Measurements from ENCODE around the gene PITPNM2. TPM values are rescaled to one million over a fixed set of nuclear protein-coding genes. Genes with fewer than 3 reads are reported as not detected.

PITPNM2 gene
- total and polyA plus RNA-seq, 2 of the 8 experiments (the other 6 are each of a cell fraction or from before 2014, with no cell fraction given): 0.59 to 3.4 TPM

DNA sequence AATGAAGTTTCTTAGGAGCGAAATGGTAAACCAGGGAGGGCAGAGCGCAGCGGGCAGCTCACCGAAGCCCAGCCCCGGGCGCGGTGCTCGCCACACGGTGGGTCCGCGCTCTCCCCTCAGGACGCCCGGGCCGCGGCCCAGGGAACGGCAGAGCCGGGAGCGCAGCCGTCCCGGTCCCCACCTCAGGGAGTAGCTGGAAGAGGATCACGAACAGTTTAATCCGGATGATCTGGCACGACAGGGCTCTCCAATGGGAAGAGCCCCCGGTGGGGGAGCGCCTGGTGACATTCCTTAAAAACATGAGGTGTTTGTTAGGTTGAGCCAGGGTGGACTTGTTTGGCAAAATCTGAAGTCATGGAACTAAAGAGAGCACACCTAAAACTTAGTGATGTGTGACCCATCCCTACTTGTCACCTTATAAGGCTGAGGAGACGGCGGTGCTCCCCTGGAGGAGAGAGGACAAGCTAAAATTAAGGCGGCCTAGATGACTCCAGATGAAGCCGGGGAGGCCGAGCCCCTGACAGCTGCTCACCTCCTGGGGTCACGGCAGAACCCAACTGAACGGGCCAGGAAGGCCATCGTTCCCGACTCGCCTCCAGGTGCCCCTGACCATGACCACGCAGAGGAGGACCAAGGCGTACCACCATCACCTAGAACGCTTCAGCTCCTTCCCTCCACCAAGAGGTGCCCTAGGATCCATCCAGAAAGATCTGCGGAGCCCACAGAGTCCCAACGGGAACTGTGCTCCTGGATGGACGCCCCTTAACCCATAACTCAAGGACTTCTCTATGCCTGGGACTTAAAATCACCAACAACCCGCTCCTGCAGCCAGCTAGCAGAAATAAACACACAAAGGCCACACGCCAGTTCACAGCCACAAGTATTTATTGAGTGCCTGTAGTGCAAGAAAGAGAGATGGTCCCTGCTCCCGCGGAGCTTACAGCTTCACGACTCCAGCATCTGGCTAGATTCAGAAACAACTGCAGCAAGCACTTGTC, 866 bp upstream of the PITPNM2 start:
- Histone ChIP-seq H3K4me1 (replicated peaks in 1 of 4; ENCODE audit: control insufficient read depth in 3 of 4, insufficient read depth in 4 of 4, low read length in 3 of 4) (peaks cover 6 to 26% (median 9%) of the 10 kb centered on the region in 4 experiments), H3K36me3 (ENCODE audit: control insufficient read depth in 2 of 4, insufficient read depth in 4 of 4, low read length in 3 of 4) (no peaks in the 10 kb centered on the region; a peak in 1 of 8 replicates), H2BK20ac (ENCODE audit: low read length) (no peak overlapping the region), H2AK5ac (ENCODE audit: low read depth, low read length) (no peak overlapping the region; the same call in 1 of the 2 replicates), H4K5ac (ENCODE audit: insufficient read length, low read depth, low read length) (no peak overlapping the region), H3K27me3 (replicated peaks in 1 of 4; ENCODE audit: control insufficient read depth in 3 of 4, extremely low read depth in 1 of 4, insufficient read depth in 3 of 4, low read length in 3 of 4) (peaks cover 14 to 39% (median 32%) of the 10 kb centered on the region in 4 experiments; a peak in 6 of 7 replicates), H2AFZ (ENCODE audit: low read length) (no peak overlapping the region), H2BK12ac (ENCODE audit: low read depth, low read length) (peak overlapping the region; percentile 69; the same call in 1 of the 2 replicates), H2BK15ac (ENCODE audit: low read length) (peak overlapping the region; percentile 76; the same call in 1 of the 2 replicates), H3K18ac (ENCODE audit: extremely low read depth, low read length) (no peak overlapping the region), H4K20me1 (replicated peaks in 1 of 2; ENCODE audit: control insufficient read depth in 1 of 2, insufficient read depth in 2 of 2, low read length in 2 of 2) (no peaks in the 10 kb centered on the region), H3K4me2 (ENCODE audit: insufficient read depth in 1 of 2, low read depth in 2 of 2, low read length in 2 of 2) (peak overlapping the region; percentile 62 to 75), H4K8ac (ENCODE audit: extremely low read depth, insufficient read depth, low read length) (peak overlapping the region; percentile 23; the same call in 1 of the 2 replicates), H3K79me1 (ENCODE audit: low read depth, low read length) (no peaks in the 10 kb centered on the region), H4K91ac (replicated peaks; ENCODE audit: insufficient read length, low read length) (peak overlapping the region; percentile 81), H3K23ac (ENCODE audit: insufficient read length) (no peak overlapping the region), H3K27ac (ENCODE audit: low read depth, low read length) (no peak overlapping the region), H3K23me2 (ENCODE audit: low read depth, low read length) (peaks cover 10% of the 10 kb centered on the region; the same call in 1 of the 2 replicates), H3K14ac (ENCODE audit: insufficient read length) (no peak overlapping the region), H3K79me2 (ENCODE audit: control insufficient read depth in 1 of 2, insufficient read depth in 2 of 2, low read length in 2 of 2) (no peaks in the 10 kb centered on the region), H3K4me3 (ENCODE audit: extremely low read depth in 1 of 4, insufficient read depth in 2 of 4, low read depth in 3 of 4, low read length in 4 of 4) (peak overlapping the region; percentile 33 to 86 (median 58)), H3K9ac (replicated peaks in 1 of 4; ENCODE audit: extremely low read depth in 1 of 4, low read depth in 3 of 4, low read length in 3 of 4) (peak overlapping the region in 1 of 4 experiments; percentile 52; a peak in 1 of 7 replicates), H2BK120ac (replicated peaks; ENCODE audit: low read depth, low read length) (no peak overlapping the region), H3K4ac (replicated peaks; ENCODE audit: insufficient read length, low read depth, low read length) (no peak overlapping the region), H3K9me3 (ENCODE audit: insufficient read depth in 2 of 2, low read depth in 1 of 2, low read length in 1 of 2) (no peaks in the 10 kb centered on the region), H2BK5ac (ENCODE audit: low read depth, low read length) (no peak overlapping the region), H3K56ac (replicated peaks; ENCODE audit: insufficient read length, low read depth, low read length) (no peak overlapping the region)
- TF ChIP-seq KDM4A (IDR thresholded peaks at IDR 0.05; ENCODE audit: low read depth, low read length, severe bottlenecking) (peak; percentile 21), SUZ12 (IDR thresholded peaks at IDR 0.05; ENCODE audit: low read length) (peak; percentile 40), CREB1 (IDR thresholded peaks at IDR 0.05) (no peak)
- ChIA-PET CTCF (ENCODE audit: partially characterized antibody) (interaction anchor here (0.7 to 3.1 kb wide), 5 partner anchors 8 to 109 kb away, joined by 3 to 9 read pairs (median 7); no protein-coding TSS in a partner anchor), POLR2A (ENCODE audit: partially characterized antibody) (interaction anchor here (0.9 to 2.1 kb wide), 6 partner anchors 11 to 171 kb away, joined by 3 to 11 read pairs (median 4); partner anchors contain the start of genes ARL6IP4, MPHOSPH9 and MTRFR)
- DNase-seq (ENCODE audit: low read depth in 1 of 2, low spot score in 2 of 2) (no peak), FAIRE-seq (no peak)
- 41% methylated on average over 46 of the region's 46 CpGs; no CpG with 5 or more reads in 1 of the 2 experiments for WGBS, 2 experiments (ENCODE audit: extremely low coverage in 1 of 2, insufficient coverage in 1 of 2, insufficient read length in 1 of 2, insufficient replicate concordance in 2 of 2, low coverage in 1 of 2, low lambda C conversion rate in 2 of 2, missing lambda C conversion rate in 1 of 2)

Data from H1 (cell line).